GM21381 (cell line): ENCODE results near the gene NCEH1.
"Not testable (repeated sequence)": the region's sequence is repeated elsewhere in the genome, so short reads cannot be mapped to it uniquely, and the experiment has no call there.

ENCODE experiments used
- ATAC-seq: cut with Tn5 transposase; IDR thresholded peaks from one replicate; pipeline ENCODE4 v1.9.1; 2021; ENCODE audit warnings: mild to moderate bottlenecking, moderate library complexity; ENCODE audit not compliant: unreplicated experiment

NCEH1 gene

GRCh38 chr3:172708921-172709773 lies 1.7 kb downstream of the NCEH1 start:
- ATAC-seq: no peak

DNA sequence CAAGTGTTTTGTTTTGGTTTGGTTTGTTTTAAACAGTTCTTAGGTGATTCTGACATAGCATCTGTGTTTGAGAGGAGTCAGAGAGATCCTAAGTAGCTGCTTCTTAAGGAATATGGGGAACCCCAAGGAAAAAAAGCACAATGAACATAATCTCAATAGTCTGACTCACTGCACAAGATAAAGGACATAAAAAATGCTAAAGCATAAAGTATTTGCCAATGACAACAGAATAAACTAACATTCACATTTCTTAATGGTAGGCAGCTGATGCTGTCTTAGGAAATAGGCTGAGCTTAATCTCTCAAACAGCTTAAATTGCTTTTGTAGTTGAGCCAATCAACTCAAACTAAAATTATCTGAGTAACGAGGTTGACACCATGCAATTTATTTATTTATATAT lies 2.9 kb downstream of the NCEH1 start:
- ATAC-seq: no peak

DNA sequence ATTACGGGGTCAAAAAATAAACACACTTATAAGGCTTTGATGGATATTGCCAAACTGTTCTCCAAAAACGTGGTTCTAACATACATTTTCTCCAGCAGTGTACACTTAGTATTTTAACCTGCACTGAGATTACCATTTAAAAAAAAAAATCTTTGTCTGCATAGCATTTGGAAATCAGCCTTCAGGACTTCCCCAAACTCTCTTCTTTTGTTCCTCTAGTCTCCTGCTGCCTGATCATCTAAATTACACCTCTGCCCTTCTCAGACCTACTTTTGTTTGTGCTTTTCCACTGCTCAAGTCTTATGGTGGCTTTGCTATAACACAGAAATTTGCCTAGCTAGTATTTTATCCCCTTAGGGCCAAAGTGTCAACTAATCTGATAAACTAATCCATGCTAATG lies 3.8 kb downstream of the NCEH1 start:
- ATAC-seq: no peak

GRCh38 chr3:172705170-172705569 lies 5.7 kb downstream of the NCEH1 start:
- ATAC-seq: no peak

DNA sequence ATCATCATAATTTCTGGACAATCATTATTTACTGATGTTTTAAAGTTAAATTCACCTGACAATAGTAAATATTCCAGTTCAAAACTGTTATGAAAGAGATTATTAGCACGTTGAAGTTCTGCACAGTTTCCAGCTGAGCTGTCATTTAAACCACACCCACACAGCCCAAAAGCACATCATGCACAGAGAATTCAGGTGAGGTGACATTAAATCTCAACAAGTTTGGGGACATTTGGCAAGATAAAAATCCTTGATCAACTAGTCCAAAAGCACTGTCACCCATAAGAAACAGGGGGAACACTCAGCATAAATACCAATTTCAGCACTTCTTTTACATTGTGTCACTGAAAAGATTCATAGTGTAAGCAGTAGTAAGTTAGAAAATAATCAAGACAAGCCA lies 6.9 kb downstream of the NCEH1 start:
- no peak for ATAC-seq

DNA sequence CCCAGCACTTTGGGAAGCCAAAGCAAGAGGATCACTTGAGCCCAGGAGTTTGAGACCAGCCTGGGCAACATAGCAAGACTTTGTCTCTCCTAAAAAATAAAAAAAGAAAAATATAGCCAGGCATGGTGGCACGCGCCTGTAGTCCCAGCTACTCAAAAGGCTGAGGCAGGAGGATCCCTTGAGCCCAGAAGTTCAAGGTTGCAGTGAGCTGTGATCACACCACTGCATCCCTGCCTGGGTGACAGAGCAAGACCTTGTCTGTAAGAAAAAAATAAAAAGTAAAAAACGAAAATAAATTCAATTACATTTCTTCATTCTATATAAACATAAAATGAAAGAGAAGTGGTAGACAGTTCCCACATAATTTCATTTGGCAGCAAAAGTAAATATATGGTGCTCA lies 8.1 kb downstream of the NCEH1 start:
- ATAC-seq: not testable (repeated sequence)

GRCh38 chr3:172702256-172702655 lies 8.6 kb downstream of the NCEH1 start:
- ATAC-seq: no peak

GRCh38 chr3:172701751-172702150 lies 9.1 kb downstream of the NCEH1 start:
- no peak for ATAC-seq

DNA sequence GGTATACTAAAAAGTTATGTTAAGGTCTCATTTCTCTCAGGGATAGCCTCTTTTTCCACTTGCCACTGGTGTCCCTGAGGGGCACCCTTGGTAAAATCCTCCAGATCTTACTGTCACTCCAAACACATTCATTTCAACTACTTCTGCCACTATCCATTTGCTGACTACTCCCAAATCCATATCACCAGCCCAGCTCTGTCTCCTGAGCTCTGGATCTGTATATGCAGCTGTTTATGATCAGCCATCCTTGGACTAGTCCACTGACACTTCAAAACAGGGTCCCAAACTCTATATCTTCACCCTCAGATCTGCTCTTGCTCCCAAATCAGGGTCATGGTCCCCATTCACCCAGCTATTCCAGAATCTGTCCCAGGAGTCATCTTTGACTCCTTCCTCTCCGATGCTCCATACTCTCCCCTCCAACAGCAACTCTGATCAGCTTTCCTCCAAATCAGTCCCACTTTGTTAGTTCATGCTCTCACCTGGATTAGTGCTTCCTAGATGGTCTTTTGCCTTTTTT lies 9.9 kb downstream of the NCEH1 start:
- no peak for ATAC-seq

DNA sequence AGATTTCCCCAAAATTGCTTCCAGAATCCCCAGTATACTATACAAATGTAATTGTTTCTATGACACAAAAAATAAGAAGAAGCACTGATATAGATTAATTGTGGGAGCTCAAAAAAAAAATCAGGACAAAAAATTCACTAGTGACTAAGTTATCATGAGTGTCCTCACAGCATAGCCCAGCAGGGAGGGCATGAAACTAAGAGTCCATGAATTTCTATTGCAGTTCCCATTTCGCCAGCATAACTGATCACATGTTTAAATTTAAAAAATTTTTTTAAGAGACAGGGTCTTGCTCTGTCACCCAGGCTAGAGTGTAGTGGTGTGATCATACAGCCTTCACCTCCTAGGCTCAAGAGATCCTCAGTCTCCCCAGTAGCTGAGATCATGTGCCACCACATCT lies 10.6 kb downstream of the NCEH1 start:
- ATAC-seq: no peak

DNA sequence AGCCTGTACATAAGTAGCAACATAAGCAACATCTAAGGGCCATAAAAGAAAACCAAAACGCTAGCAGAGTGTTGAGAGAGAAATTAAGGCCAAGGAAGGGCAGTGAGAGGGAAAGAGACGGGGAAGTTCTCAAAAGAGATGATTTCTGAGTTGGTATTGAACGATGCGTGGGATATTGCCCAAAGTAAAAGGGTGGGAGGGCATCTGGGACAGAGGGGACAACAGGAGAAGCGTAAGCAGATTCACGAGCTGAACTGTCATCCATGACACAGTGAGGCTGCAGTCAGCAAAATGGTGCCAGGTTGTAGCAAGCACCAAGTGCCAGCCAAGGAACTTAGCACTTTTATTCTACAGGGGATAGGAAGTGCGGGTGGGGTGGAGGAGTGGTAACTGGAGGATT lies 11.8 kb downstream of the NCEH1 start:
- ATAC-seq: no peak

- ATAC-seq: no peak
These were observed 12.2 kb downstream of the NCEH1 start for GRCh38 chr3:172698631-172699030.

- no peak for ATAC-seq
These were observed 13.3 kb downstream of the NCEH1 start for GRCh38 chr3:172697558-172697957.

GRCh38 chr3:172696357-172696756 lies 14.5 kb downstream of the NCEH1 start:
- ATAC-seq: no peak

DNA sequence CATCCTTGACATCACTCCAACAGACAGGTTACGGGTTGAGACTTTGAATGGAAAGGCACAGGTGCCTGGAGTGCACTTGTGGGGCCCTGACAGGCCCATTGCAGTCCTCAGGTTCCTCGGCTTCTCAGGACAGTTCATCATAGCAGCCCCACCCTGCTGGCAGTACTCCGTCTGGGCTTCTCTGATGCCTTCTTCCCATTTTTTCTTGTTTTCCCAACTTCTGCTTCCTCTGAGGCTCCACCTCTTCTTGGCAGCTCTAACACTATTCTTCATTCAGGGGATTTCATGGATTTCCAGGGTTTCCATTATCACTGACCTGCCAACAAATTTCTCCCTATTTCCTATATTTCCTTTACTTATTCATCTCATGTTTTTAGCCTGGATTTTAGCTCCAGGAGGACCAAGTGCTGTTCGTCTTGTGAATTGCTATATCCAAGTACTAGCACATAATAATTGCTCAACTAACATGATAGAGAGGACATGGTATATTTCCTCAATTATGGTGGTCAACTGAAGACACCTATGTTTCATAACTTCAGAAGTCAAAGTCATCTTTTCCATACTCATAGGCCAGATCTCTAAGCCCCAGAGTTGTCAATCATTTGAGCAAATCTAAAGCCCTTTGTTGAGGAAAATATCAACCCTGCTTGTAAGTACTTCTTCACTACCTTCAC lies 16.2 kb downstream of the NCEH1 start:
- no peak for ATAC-seq

GRCh38 chr3:172692751-172693338 lies 18.0 kb downstream of the NCEH1 start:
- ATAC-seq: peak; percentile 85

GRCh38 chr3:172690936-172691335 lies 19.9 kb downstream of the NCEH1 start:
- ATAC-seq: no peak

DNA sequence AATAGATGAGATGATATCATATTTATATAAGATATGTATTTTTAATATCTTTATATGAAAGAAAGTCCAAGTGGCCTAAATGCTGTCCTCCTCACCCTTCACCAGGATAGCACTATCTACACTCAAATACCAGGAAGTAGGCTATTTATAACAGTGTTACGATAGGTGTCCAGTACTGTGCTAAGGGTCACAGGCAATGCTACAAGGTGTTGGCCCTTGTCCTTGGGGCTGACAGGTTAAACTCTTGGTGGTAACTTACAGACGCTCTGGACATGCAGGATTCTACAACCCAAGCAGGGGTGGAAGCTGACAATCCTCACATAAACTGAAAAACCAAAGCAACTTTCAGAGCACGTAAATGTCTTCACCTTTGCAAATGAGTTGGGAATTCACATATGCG lies 22.3 kb downstream of the NCEH1 start:
- ATAC-seq: no peak

- ATAC-seq: no peak
These were observed 23.4 kb downstream of the NCEH1 start for GRCh38 chr3:172687501-172687900.

DNA sequence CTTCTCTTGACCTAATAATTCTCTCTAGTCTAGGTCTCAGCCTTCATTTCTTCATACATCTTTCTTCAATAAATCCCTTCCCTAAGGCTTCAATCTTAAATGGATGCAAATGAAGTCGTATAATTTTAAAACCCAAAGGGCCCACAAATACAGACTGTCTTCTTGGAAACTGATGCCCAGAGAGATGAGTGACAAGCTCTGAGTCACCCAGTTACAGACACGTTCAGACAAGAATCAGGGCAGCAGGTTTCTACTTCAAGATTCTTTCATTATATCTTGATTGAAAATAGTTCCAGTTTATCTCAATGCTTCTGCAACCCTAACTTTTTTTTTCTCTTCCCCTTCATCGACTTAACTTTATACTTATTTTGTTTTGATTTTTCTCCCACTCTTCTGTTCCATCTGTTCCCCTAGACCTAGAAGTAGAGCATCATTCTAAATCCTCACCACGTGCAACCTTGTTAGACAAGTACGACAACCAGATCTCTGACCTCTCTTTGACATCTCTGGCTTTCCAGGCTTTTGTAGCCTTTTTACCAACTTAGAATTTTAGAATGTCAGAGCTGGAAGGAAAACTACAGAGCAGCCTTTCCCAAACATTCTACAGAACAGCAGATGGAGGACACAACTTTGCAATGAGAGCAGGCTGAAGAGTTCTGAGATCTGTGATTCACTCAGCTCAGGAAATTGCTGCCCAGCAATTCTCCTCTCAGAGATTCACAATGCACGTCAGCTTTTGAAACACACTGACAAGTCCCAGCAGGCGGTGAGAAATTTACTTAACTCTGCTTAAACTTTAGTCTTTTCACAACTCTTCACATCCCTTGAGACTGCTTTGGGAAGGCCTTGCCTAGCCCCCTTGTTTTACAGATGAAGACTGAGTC lies 25.3 kb downstream of the NCEH1 start:
- no peak for ATAC-seq

DNA sequence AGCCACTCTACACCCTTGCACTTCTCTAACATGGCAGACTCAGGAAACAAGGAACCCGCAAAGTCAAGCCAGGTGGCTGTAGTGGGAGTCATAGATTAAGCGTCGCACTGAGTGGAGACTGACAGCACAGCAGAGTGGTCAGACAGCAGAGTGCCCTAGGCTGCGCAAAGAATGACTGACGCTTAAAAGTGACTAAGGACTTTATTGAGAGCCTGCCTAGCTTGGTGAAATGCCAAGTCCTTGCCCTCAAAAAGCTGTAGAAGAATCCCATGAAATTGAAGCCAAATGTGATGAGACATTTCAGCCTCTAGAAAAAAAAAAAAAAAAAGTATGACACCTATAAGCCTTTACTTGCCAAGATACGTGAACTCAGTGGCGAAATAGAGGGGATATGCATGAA lies 30.2 kb downstream of the NCEH1 start:
- no peak for ATAC-seq
